Measurements from ENCODE around the gene C1QC.

The C1QC gene

GRCh38 chr1:22683547-22683946, 40.1 kb downstream of the C1QC start:
- DNase-seq, result no peak

DNA sequence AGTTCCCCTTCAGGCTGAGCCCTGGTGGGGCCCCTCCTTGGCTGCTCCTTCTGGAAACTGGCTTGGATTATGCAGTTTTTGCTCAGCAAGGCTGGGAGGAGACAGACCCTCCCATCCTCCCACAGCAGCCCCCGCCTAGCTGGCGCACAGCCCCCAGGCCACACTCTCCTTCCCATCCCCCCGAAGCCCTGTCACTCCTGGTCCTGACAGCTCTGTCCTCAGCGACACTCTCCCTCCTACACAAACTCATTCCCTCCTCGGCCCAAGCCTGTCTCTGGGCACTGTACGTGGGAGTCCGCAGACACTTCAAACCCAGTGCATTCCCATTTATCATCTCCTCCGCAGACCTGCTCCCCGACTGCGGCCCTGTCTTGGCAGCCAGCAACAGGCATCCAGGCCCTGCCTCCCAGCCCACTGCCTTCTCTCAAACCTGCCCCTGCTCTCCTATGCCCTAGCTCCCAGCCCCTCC, 42.2 kb downstream of the C1QC start:
- DNase-seq, result no peak

DNA sequence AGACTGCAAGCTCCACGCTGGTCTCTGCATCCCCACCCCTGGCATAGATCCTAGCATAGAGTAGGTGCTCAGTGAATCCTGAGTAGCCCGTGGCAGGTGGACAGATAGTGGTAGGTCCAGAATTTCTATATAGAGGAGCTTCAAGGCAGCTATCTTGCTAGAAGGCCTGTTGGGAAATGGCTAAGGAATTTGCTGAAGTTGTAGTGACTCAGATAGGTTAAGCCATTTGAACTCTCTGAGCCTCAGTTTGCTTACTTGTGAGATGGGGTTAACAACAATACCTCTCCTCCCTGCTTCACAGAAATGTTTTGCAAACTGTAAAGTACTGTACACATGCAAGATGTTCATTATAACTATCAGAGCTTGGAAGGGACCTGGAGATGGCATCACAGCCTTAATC, 43.8 kb downstream of the C1QC start:
- no peak for DNase-seq

- DNase-seq, result no peak
Measured at GRCh38 chr1:22688466-22688865, 45.0 kb downstream of the C1QC start.

DNA sequence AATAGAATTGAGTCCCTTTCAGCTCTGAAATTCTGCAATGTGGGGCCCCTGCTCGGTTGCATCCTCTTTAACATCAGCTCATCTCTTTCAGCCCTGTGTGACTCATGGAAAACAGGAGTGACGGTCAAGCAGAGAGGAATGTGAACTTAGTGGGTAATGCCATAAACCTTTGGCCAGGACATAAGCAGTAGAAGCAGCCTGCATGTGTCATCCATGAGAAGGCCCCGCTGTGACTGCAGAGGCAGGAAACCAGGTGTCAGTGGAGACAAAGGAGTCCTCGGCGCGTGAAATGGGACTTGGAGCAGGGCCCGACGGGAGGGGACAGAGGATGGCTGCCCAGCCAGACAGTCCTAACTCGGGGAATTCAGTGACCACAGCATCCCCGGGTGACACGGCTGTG, 46.1 kb downstream of the C1QC start:
- no peak for DNase-seq

DNA sequence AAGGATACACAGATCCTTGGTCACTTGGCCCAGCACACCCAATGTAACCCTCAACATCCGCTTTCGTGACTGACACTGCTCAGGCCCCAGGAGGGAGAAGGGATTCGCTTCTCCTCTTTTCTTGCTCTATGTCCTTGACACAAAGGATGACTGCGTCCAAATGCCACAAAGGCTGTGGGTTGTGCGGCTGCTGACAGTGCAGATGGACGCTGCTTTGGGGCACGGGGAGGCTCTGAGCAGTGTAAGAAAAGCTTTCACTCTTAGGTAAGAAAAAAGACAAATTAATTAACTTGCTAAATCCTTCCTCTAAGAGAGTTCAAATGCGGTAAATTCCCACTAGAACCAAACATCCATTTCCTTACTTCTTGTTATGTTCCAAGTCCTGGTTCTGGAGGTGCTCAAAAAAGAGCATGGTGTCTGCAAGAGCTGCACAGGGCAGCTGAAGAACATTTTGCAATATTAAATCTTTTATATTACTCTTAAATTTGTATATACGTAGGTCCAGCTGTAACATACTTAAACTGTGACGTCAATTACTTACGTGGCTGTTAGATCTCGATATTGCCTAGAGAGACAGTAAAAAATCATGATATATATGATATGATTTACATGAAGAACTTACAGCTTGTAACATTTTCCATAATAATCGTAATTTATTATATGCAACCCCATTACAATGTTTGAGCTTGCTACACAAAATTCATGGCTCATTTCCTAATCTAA, 47.8 kb downstream of the C1QC start:
- DNase-seq, result no peak

DNA sequence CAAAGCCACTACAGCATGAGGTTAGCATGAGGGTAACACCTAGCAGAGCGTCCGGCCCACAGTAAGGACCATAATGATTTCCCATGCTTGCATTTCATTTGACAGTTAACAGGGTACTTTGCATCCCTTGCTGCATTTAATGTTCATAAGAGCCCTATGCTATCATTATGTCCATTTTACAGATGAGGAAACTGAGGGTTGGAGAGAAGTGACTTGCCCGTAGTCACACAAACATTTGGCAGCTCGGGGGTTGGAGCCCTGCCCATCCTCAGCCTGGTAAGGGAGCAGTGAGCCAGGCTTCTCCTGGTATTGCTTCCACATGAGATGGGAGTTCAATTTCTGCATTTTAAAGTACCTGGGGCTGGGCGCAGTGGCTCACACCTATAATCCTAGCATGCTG, 50.7 kb downstream of the C1QC start:
- no peak for DNase-seq

- no peak for DNase-seq
Measured at GRCh38 chr1:22696610-22697009, 53.2 kb downstream of the C1QC start.
